ENCODE data around the gene CD44. TPM values are rescaled to one million over a fixed set of nuclear protein-coding genes. Genes with fewer than 3 reads are reported as not detected.

CD44 gene
- polyA plus RNA-seq, 1 experiment, result 1,200 TPM

GRCh38 chr11:35276396-35277145 is 137.6 kb downstream of the CD44 start:
- H3K4me3 ChIP-seq (ENCODE audit: low read depth, low read length), result no peak overlapping the region
- TF ChIP-seq CTCF (IDR thresholded peaks at IDR 0.05; ENCODE audit: insufficient read depth, low read depth, low read length), result no peak
- ChIA-PET POLR2A (interaction anchor here (0.6 kb wide), 1 partner anchor 37 kb away, joined by 3 read pairs; no protein-coding TSS in a partner anchor), CTCF (no interaction called here)
- no peaks in the 10 kb centered on the region for H3K36me3 ChIP-seq (ENCODE audit: control insufficient read depth, insufficient read depth, low read length)
- no peaks in the 10 kb centered on the region for H3K27me3 ChIP-seq (ENCODE audit: control insufficient read depth, insufficient read depth, low read length)
- DNase-seq (ENCODE audit: low read depth), result no peak

GRCh38 chr11:35277827-35278226 is 138.9 kb downstream of the CD44 start:
- POLR2A ChIA-PET, result no interaction called here
- no peak for TF ChIP-seq CTCF (IDR thresholded peaks at IDR 0.05; ENCODE audit: insufficient read depth, low read depth, low read length)
- no peak for DNase-seq (ENCODE audit: low read depth)
- Histone ChIP-seq H3K4me3 (ENCODE audit: low read depth, low read length) (no peak overlapping the region), H3K27me3 (ENCODE audit: control insufficient read depth, insufficient read depth, low read length) (no peaks in the 10 kb centered on the region), H3K36me3 (ENCODE audit: control insufficient read depth, insufficient read depth, low read length) (no peaks in the 10 kb centered on the region)
- CTCF ChIA-PET, result no interaction called here

- Histone ChIP-seq H3K27me3 (ENCODE audit: control insufficient read depth, insufficient read depth, low read length) (no peaks in the 10 kb centered on the region), H3K36me3 (ENCODE audit: control insufficient read depth, insufficient read depth, low read length) (no peaks in the 10 kb centered on the region), H3K4me3 (ENCODE audit: low read depth, low read length) (no peak overlapping the region)
- ChIA-PET POLR2A (no interaction called here), CTCF (interaction anchor here (1.7 kb wide), 1 partner anchor 10 kb away, joined by 4 read pairs; no protein-coding TSS in a partner anchor)
- TF ChIP-seq CTCF (IDR thresholded peaks at IDR 0.05; ENCODE audit: insufficient read depth, low read depth, low read length), result no peak
- no peak for DNase-seq (ENCODE audit: low read depth)
Measured at GRCh38 chr11:35280727-35281126, 141.8 kb downstream of the CD44 start.

GRCh38 chr11:35281169-35281688 is 142.3 kb downstream of the CD44 start:
- H3K27me3 ChIP-seq (ENCODE audit: control insufficient read depth, insufficient read depth, low read length), result no peaks in the 10 kb centered on the region
- CTCF ChIA-PET, result no interaction called here
- DNase-seq (ENCODE audit: low read depth), result no peak
- POLR2A ChIA-PET, result no interaction called here
- TF ChIP-seq CTCF (IDR thresholded peaks at IDR 0.05; ENCODE audit: insufficient read depth, low read depth, low read length), result no peak
- no peak overlapping the region for H3K4me3 ChIP-seq (ENCODE audit: low read depth, low read length)
- no peaks in the 10 kb centered on the region for H3K36me3 ChIP-seq (ENCODE audit: control insufficient read depth, insufficient read depth, low read length)

Other genes starting within 250 kb of the CD44 start
- gene APIP, start 222.8 kb upstream of the CD44 start, polyA plus RNA-seq (2011; rRNA removed), result 10.0 and 18.2 TPM in 2 replicates
- gene PDHX, start 222.6 kb upstream of the CD44 start, polyA plus RNA-seq (2011; rRNA removed), result 21.7 and 29.7 TPM in 2 replicates